ENCODE results near the gene ZNF407.

Gene ZNF407

GRCh38 chr18:74921057-74921820, 323.6 kb downstream of the ZNF407 start:
- no peak for DNase-seq
- in situ Hi-C loops (cut with HindIII; ENCODE audit: low pct_ligation_motif_present, low pct_unique_long_range_greater_than_20kb, low sequenced_read_pairs): no loop called here

- no peak for DNase-seq
- in situ Hi-C loops (cut with HindIII; ENCODE audit: low pct_ligation_motif_present, low pct_unique_long_range_greater_than_20kb, low sequenced_read_pairs): no loop called here
These were observed 328.4 kb downstream of the ZNF407 start for GRCh38 chr18:74926051-74926450.

GRCh38 chr18:74928194-74928968, 330.7 kb downstream of the ZNF407 start:
- in situ Hi-C loops (cut with HindIII; ENCODE audit: low pct_ligation_motif_present, low pct_unique_long_range_greater_than_20kb, low sequenced_read_pairs): no loop called here

GRCh38 chr18:74929110-74929509, 331.4 kb downstream of the ZNF407 start:
- in situ Hi-C loops (cut with HindIII; ENCODE audit: low pct_ligation_motif_present, low pct_unique_long_range_greater_than_20kb, low sequenced_read_pairs): no loop called here
- DNase-seq: no peak

More at GRCh38 chr18:74928194-74928968, 330.7 kb downstream of the ZNF407 start:
- no peak for DNase-seq

- in situ Hi-C loops (cut with HindIII; ENCODE audit: low pct_ligation_motif_present, low pct_unique_long_range_greater_than_20kb, low sequenced_read_pairs): no loop called here
- no peak for DNase-seq
These were observed 332.9 kb downstream of the ZNF407 start for GRCh38 chr18:74930616-74931015.

GRCh38 chr18:74933930-74934329, 336.3 kb downstream of the ZNF407 start:
- in situ Hi-C loops (cut with HindIII; ENCODE audit: low pct_ligation_motif_present, low pct_unique_long_range_greater_than_20kb, low sequenced_read_pairs): no loop called here
- no peak for DNase-seq

GRCh38 chr18:74935434-74935833, 337.8 kb downstream of the ZNF407 start:
- in situ Hi-C loops (cut with HindIII; ENCODE audit: low pct_ligation_motif_present, low pct_unique_long_range_greater_than_20kb, low sequenced_read_pairs): no loop called here
- no peak for DNase-seq

- DNase-seq: no peak
- in situ Hi-C loops (cut with HindIII; ENCODE audit: low pct_ligation_motif_present, low pct_unique_long_range_greater_than_20kb, low sequenced_read_pairs): no loop called here
These were observed 338.7 kb downstream of the ZNF407 start for GRCh38 chr18:74936343-74936742.

GRCh38 chr18:74937291-74937690, 339.6 kb downstream of the ZNF407 start:
- no peak for DNase-seq
- in situ Hi-C loops (cut with HindIII; ENCODE audit: low pct_ligation_motif_present, low pct_unique_long_range_greater_than_20kb, low sequenced_read_pairs): no loop called here

- no peak for DNase-seq
- in situ Hi-C loops (cut with HindIII; ENCODE audit: low pct_ligation_motif_present, low pct_unique_long_range_greater_than_20kb, low sequenced_read_pairs): no loop called here
These were observed 343.2 kb downstream of the ZNF407 start for GRCh38 chr18:74940856-74941255.

- DNase-seq: no peak
- in situ Hi-C loops (cut with HindIII; ENCODE audit: low pct_ligation_motif_present, low pct_unique_long_range_greater_than_20kb, low sequenced_read_pairs): no loop called here
These were observed 344.7 kb downstream of the ZNF407 start for GRCh38 chr18:74942319-74942910.

- DNase-seq: no peak
- in situ Hi-C loops (cut with HindIII; ENCODE audit: low pct_ligation_motif_present, low pct_unique_long_range_greater_than_20kb, low sequenced_read_pairs): no loop called here
These were observed 347.0 kb downstream of the ZNF407 start for GRCh38 chr18:74944676-74945075.

GRCh38 chr18:74945774-74946545, 348.3 kb downstream of the ZNF407 start:
- in situ Hi-C loops (cut with HindIII; ENCODE audit: low pct_ligation_motif_present, low pct_unique_long_range_greater_than_20kb, low sequenced_read_pairs): no loop called here
- no peak for DNase-seq

- in situ Hi-C loops (cut with HindIII; ENCODE audit: low pct_ligation_motif_present, low pct_unique_long_range_greater_than_20kb, low sequenced_read_pairs): no loop called here
- no peak for DNase-seq
These were observed 349.1 kb downstream of the ZNF407 start for GRCh38 chr18:74946646-74947375.

- DNase-seq: no peak
- in situ Hi-C loops (cut with HindIII; ENCODE audit: low pct_ligation_motif_present, low pct_unique_long_range_greater_than_20kb, low sequenced_read_pairs): no loop called here
These were observed 349.7 kb downstream of the ZNF407 start for GRCh38 chr18:74947417-74947816.

- DNase-seq: no peak
- in situ Hi-C loops (cut with HindIII; ENCODE audit: low pct_ligation_motif_present, low pct_unique_long_range_greater_than_20kb, low sequenced_read_pairs): no loop called here
These were observed 350.2 kb downstream of the ZNF407 start for GRCh38 chr18:74947875-74948274.

- no peak for DNase-seq
- in situ Hi-C loops (cut with HindIII; ENCODE audit: low pct_ligation_motif_present, low pct_unique_long_range_greater_than_20kb, low sequenced_read_pairs): no loop called here
These were observed 351.9 kb downstream of the ZNF407 start for GRCh38 chr18:74949611-74950010.

- in situ Hi-C loops (cut with HindIII; ENCODE audit: low pct_ligation_motif_present, low pct_unique_long_range_greater_than_20kb, low sequenced_read_pairs): no loop called here
- no peak for DNase-seq
These were observed 352.8 kb downstream of the ZNF407 start for GRCh38 chr18:74950479-74950878.
